ENCODE measurements around the gene EPM2A.
"Not testable (repeated sequence)": the region's sequence is repeated elsewhere in the genome, so short reads cannot be mapped to it uniquely, and the experiment has no call there.

- TF ChIP-seq, protein P1, sequence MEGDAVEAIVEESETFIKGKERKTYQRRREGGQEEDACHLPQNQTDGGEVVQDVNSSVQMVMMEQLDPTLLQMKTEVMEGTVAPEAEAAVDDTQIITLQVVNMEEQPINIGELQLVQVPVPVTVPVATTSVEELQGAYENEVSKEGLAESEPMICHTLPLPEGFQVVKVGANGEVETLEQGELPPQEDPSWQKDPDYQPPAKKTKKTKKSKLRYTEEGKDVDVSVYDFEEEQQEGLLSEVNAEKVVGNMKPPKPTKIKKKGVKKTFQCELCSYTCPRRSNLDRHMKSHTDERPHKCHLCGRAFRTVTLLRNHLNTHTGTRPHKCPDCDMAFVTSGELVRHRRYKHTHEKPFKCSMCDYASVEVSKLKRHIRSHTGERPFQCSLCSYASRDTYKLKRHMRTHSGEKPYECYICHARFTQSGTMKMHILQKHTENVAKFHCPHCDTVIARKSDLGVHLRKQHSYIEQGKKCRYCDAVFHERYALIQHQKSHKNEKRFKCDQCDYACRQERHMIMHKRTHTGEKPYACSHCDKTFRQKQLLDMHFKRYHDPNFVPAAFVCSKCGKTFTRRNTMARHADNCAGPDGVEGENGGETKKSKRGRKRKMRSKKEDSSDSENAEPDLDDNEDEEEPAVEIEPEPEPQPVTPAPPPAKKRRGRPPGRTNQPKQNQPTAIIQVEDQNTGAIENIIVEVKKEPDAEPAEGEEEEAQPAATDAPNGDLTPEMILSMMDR (optimal IDR thresholded peaks at IDR 0.05 in 1 of 3, IDR thresholded peaks at IDR 0.05 in 1 of 3, conservative IDR thresholded peaks at IDR 0.05 in 1 of 3; ENCODE audit: extremely low read depth in 1 of 3, insufficient read depth in 2 of 3, low read length in 3 of 3): not testable (repeated sequence)
- not testable (repeated sequence) for TF ChIP-seq EZH2 (IDR thresholded peaks at IDR 0.05; ENCODE audit: low read length)
Observed at GRCh38 chr6:145742472-145742871, 7.2 kb upstream of the EPM2A start.

Measured in keratinocyte (primary cell).